ENCODE results near the gene PKMYT1.

Gene PKMYT1

DNA sequence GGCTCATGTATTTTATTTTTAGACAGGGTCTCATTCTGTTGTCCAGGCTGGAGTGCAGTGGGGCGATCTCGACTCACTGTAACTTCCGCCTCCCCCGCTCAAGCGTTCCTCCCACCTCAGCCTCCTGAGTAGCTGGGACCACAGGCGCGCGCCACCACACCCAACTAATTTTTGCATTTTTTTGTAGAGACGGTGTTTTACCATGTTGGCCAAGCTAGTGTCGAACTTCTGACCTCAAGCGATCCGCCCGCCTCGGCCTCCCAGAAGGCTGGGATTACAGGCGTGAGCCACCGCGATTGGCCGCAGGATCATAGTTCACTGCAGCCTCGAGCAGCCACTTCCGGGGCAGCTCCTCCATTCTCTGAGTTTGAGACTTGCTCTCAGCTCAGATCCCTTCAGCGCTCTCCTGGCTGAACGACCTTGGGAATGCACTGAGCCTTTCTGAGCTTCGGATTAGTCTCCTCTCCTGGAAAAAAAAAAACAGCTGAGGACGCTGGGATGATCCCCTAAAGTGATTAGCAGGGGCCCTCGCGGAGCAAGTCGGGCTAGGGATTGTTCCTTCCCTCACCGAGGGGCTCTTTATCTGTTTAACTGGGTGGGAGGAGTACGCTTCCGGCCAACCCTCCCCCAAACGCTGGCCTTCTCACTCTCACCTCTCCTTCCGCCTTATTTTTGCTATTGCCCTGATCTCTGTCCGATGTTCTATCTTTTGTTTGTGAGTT lies 1.1 kb upstream of the PKMYT1 start:
- peak overlapping the region; percentile 98 for H3K27ac ChIP-seq (ENCODE audit: low read depth, low read length)

DNA sequence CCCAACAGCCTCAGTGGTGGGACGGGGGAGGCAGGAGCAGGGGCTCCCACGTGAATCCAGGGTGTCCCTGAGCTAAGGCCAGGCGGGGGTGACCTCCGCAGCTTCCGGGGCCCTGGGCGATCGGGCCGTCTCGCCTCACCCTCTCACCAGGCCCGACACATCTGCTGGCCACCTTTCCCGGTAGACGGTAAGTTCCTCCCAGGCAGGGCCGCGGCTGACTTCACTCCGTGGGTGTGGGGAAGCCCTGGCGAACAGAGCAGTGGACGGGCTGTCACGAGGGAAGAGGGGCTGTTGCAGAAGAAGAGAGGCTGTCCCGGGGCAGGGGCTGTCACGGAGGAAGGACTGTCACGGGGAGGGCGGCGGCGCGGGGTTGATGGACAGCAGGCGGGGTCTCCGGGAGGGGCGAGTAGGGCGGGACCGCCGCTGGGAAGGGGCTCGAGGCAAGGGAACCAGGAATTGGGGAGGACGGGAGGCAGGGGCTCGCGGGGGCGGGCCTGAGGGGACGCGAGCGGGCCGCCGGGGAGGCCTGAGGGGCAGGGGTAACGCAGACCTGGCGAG lies 498 bp downstream of the PKMYT1 start:
- Histone ChIP-seq H3K9ac (ENCODE audit: low read depth, low read length) (peak overlapping the region; percentile 88; the same call in 1 of the 2 replicates), H3K27me3 (ENCODE audit: control insufficient read depth, insufficient read depth, low read length) (no peaks in the 10 kb centered on the region), H3K4me1 (ENCODE audit: control insufficient read depth, insufficient read depth, low read length) (peaks cover 27% of the 10 kb centered on the region), H3K27ac (ENCODE audit: low read depth, low read length) (peak overlapping the region; percentile 98), H3K4me3 (ENCODE audit: low read depth, low read length) (peak overlapping the region; percentile 86), H3K9me3 (ENCODE audit: control insufficient read depth, insufficient read depth, low read length) (no peaks in the 10 kb centered on the region), H3K36me3 (ENCODE audit: control insufficient read depth, insufficient read depth, low read length) (peaks cover 40% of the 10 kb centered on the region)

More for the DNA sequence above, 1.1 kb upstream of the PKMYT1 start:
- peaks cover 24% of the 10 kb centered on the region for H3K36me3 ChIP-seq (ENCODE audit: control insufficient read depth, insufficient read depth, low read length)
- peaks cover 27% of the 10 kb centered on the region for H3K4me1 ChIP-seq (ENCODE audit: control insufficient read depth, insufficient read depth, low read length)
- peak overlapping the region; percentile 86 for H3K4me3 ChIP-seq (ENCODE audit: low read depth, low read length)
- H3K27me3 ChIP-seq (ENCODE audit: control insufficient read depth, insufficient read depth, low read length), result no peaks in the 10 kb centered on the region
- H3K9ac ChIP-seq (ENCODE audit: low read depth, low read length), result peak overlapping the region; percentile 88; the same call in 1 of the 2 replicates
- no peaks in the 10 kb centered on the region for H3K9me3 ChIP-seq (ENCODE audit: control insufficient read depth, insufficient read depth, low read length)

DNA sequence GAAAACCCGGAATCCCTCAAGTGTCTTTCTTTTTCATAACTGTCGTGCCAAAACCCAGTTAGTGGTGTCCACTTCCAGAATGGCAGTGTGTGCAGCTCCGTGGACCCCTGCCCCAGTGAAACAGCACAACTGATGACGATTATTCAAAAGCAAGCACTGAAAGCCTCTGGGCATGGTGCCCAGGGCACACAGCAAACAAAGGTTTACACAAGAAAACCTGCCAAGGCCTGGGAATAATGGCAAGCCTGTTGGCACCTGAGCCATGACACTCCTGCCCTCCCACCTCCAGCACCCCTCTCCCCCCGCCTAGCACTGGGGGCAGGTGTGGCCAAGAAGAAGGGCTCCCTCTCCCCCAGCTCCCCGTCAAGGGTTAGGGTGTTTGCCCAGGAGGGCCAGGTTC lies 2.8 kb downstream of the PKMYT1 start:
- no peak overlapping the region for H3K9ac ChIP-seq (ENCODE audit: low read depth, low read length)
- H3K36me3 ChIP-seq (ENCODE audit: control insufficient read depth, insufficient read depth, low read length), result peaks cover 62% of the 10 kb centered on the region
- peaks cover 23% of the 10 kb centered on the region for H3K4me1 ChIP-seq (ENCODE audit: control insufficient read depth, insufficient read depth, low read length)
- H3K27ac ChIP-seq (ENCODE audit: low read depth, low read length), result no peak overlapping the region
- no peaks in the 10 kb centered on the region for H3K27me3 ChIP-seq (ENCODE audit: control insufficient read depth, insufficient read depth, low read length)
- H3K4me3 ChIP-seq (ENCODE audit: low read depth, low read length), result no peak overlapping the region
- H3K9me3 ChIP-seq (ENCODE audit: control insufficient read depth, insufficient read depth, low read length), result no peaks in the 10 kb centered on the region

DNA sequence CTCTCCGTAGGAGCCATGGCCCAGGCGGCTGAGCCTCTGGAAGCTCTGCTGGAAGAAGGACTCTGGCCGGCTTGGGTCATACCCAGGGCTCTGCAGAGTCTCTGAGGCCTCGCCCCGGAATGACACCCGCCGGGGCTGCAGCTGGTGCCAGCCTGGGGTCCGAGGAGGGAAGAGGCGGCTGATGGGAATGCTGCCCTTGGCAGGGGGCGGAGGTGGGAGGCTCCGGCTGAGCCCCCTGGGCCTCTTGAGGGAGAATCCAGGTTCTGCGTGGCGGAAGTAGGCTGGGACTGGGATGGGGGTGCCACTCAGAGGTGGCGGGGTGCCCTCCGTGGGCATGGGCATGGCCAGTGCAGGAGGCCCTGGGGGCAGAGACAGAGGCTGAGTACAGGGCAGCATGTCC lies 3.6 kb downstream of the PKMYT1 start:
- H3K27me3 ChIP-seq (ENCODE audit: control insufficient read depth, insufficient read depth, low read length), result no peaks in the 10 kb centered on the region
- no peak overlapping the region for H3K27ac ChIP-seq (ENCODE audit: low read depth, low read length)
- no peaks in the 10 kb centered on the region for H3K9me3 ChIP-seq (ENCODE audit: control insufficient read depth, insufficient read depth, low read length)
- peaks cover 15% of the 10 kb centered on the region for H3K4me1 ChIP-seq (ENCODE audit: control insufficient read depth, insufficient read depth, low read length)
- no peak overlapping the region for H3K9ac ChIP-seq (ENCODE audit: low read depth, low read length)
- H3K36me3 ChIP-seq (ENCODE audit: control insufficient read depth, insufficient read depth, low read length), result peaks cover 69% of the 10 kb centered on the region
- H3K4me3 ChIP-seq (ENCODE audit: low read depth, low read length), result no peak overlapping the region

DNA sequence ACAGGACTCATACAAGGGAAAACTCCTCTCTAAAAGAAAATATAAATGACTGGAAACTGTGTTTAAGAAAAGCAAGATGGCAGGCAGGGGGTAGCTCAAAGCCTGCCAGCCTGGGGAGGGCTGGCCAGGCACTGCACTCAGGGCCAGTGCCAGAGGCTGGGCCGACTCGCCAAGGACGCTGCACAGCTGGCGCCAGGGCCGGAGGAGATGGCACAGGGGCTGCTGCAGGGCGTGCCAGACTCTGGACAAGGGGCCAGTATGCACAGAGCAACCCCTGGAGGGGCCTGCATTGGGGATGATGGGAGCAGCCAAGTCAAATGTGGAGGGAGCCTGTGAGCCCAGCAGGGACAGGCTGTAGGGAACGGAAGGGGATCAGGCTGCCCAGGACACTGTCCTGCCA lies 4.0 kb downstream of the PKMYT1 start:
- Histone ChIP-seq H3K27ac (ENCODE audit: low read depth, low read length) (no peak overlapping the region), H3K9me3 (ENCODE audit: control insufficient read depth, insufficient read depth, low read length) (no peaks in the 10 kb centered on the region), H3K4me1 (ENCODE audit: control insufficient read depth, insufficient read depth, low read length) (peaks cover 10% of the 10 kb centered on the region), H3K36me3 (ENCODE audit: control insufficient read depth, insufficient read depth, low read length) (peaks cover 74% of the 10 kb centered on the region), H3K9ac (ENCODE audit: low read depth, low read length) (no peak overlapping the region), H3K27me3 (ENCODE audit: control insufficient read depth, insufficient read depth, low read length) (no peaks in the 10 kb centered on the region), H3K4me3 (ENCODE audit: low read depth, low read length) (no peak overlapping the region)

DNA sequence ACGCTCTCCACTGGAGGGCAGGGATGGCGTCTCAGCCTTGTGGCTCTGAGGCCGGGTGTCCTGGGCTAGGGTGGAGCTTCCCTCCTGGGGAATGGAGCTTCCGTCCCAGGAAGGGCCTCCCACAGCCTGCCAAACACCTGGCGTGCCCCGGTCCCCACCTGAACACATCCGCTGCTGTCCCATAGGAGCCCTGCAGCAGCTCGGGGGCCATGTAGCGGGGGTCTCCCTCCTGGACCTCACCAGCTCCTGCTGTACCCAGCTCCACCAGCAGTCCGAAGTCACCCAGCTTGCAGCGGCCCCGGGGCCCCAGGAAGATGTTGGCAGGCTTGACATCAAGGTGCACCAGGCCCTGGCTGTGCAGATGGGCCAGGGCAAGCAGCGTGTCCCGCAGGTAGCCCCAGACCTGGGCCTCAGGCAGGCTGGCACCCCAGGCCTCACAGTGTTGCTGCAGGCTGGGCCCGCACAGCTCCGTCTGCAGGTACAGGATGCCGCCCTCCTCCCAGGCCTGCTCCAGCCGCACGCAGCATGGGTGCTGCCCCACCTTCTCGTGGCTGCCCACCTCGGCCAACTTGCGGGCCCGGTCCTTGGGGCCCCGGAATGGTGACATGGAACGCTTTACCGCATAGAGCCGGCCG lies 5.0 kb downstream of the PKMYT1 start:
- H3K4me3 ChIP-seq (ENCODE audit: low read depth, low read length), result no peak overlapping the region
- peaks cover 10% of the 10 kb centered on the region for H3K4me1 ChIP-seq (ENCODE audit: control insufficient read depth, insufficient read depth, low read length)

DNA sequence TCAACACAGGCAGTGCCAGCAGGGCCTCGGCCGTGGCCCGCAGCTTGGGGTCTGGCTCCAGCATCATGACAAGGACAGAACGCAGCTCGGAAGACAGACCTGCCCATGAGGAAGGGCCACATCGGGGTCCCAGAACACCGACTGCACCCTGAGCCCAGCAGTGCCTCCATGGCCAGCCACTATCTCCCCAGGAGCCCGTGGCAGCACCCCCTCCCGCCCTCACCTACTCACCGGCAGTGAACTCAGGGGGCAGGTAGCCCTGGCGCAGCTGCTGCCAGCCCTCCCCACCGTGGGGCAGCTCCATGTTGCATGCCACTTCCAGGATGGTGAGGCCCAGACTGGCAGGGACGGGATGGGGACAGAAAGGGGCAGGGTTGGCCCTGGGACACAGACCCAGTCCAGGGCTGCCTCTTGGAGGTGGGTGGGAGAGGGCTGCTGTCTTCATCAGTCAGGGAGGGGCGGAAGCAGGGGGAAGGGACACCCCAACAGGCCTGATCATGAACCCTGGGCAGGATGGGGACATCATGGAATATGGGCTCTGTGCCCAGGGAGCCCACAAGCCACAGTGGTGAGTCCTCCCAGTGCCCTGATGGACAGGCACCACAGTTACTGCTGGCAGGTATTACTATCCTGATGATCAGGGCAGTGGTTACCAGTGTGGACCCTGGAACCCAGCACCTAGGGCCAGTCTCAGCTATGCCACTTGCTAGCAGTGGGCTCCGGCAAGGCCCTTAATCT lies 5.8 kb downstream of the PKMYT1 start:
- Histone ChIP-seq H3K4me3 (ENCODE audit: low read depth, low read length) (no peak overlapping the region), H3K9me3 (ENCODE audit: control insufficient read depth, insufficient read depth, low read length) (no peaks in the 10 kb centered on the region), H3K27ac (ENCODE audit: low read depth, low read length) (no peak overlapping the region), H3K27me3 (ENCODE audit: control insufficient read depth, insufficient read depth, low read length) (no peaks in the 10 kb centered on the region), H3K36me3 (ENCODE audit: control insufficient read depth, insufficient read depth, low read length) (peaks cover 75% of the 10 kb centered on the region), H3K9ac (ENCODE audit: low read depth, low read length) (no peak overlapping the region), H3K4me1 (ENCODE audit: control insufficient read depth, insufficient read depth, low read length) (peaks cover 10% of the 10 kb centered on the region)

More for the DNA sequence above, 5.0 kb downstream of the PKMYT1 start:
- Histone ChIP-seq H3K27ac (ENCODE audit: low read depth, low read length) (no peak overlapping the region), H3K27me3 (ENCODE audit: control insufficient read depth, insufficient read depth, low read length) (no peaks in the 10 kb centered on the region), H3K9me3 (ENCODE audit: control insufficient read depth, insufficient read depth, low read length) (no peaks in the 10 kb centered on the region), H3K9ac (ENCODE audit: low read depth, low read length) (no peak overlapping the region), H3K36me3 (ENCODE audit: control insufficient read depth, insufficient read depth, low read length) (peaks cover 75% of the 10 kb centered on the region)

DNA sequence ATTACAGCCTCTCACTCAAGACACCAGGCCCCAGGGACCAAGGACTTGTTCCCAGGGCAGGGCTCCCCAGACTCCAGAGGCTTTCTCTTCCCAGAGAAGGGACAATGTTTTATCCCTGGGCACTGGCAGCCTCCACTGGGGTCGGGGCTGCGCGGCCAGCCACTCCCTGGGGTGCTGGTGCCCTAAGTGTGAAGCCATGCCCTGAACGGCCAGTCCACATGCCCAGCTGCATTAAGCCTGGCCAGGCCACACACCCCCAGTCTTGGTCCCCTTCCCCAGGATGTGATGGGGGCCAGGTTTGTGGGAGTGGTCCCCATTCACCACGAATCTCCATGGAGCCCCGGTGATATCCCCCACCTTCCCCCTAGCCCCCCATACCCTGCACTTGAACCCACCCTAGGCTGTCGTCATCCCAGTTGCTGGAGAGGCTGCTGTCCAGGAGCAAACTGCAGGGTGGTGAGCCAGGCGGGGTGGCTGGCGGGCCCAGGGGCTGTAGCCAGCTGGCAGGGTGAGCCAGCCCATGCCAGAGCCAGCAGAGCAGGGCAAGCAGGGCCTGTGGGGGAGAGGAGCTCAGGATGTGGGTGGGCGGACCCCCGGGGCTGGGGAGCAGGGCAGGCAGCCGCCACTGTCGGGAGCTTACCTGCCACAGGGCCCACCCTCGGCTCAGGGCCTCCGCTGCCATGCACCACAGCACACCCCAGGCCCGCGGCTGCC lies 6.5 kb downstream of the PKMYT1 start:
- peaks cover 7% of the 10 kb centered on the region; the same call in 1 of the 2 replicates for H3K4me1 ChIP-seq (ENCODE audit: control insufficient read depth, insufficient read depth, low read length)
- H3K27me3 ChIP-seq (ENCODE audit: control insufficient read depth, insufficient read depth, low read length), result no peaks in the 10 kb centered on the region
- H3K36me3 ChIP-seq (ENCODE audit: control insufficient read depth, insufficient read depth, low read length), result peaks cover 71% of the 10 kb centered on the region
- H3K4me3 ChIP-seq (ENCODE audit: low read depth, low read length), result no peak overlapping the region
- no peak overlapping the region for H3K9ac ChIP-seq (ENCODE audit: low read depth, low read length)
- H3K9me3 ChIP-seq (ENCODE audit: control insufficient read depth, insufficient read depth, low read length), result no peaks in the 10 kb centered on the region
- no peak overlapping the region for H3K27ac ChIP-seq (ENCODE audit: low read depth, low read length)

DNA sequence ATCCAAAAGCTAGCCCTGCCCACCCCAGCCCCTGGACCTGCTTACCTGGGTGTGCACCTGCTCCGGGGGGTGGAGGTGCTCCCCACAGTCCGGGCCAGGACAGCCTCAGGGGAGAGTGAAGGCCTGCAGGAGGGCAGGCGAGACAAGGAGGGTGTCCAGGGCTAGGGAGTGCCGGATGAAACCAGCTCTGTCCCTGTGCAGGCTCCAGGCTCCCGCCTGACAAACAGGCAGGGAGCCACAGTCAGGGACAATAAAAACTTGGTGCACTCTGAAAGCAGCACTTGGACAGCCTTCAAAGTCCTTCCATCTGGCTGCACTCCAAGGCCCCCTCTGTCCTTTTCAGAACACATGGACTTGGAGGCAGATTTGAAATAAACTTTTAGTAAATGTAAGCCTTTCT lies 7.2 kb downstream of the PKMYT1 start:
- H3K27me3 ChIP-seq (ENCODE audit: control insufficient read depth, insufficient read depth, low read length), result peaks cover 6% of the 10 kb centered on the region
- no peak overlapping the region for H3K9ac ChIP-seq (ENCODE audit: low read depth, low read length)
- no peak overlapping the region for H3K27ac ChIP-seq (ENCODE audit: low read depth, low read length)
- H3K9me3 ChIP-seq (ENCODE audit: control insufficient read depth, insufficient read depth, low read length), result no peaks in the 10 kb centered on the region
- no peak overlapping the region for H3K4me3 ChIP-seq (ENCODE audit: low read depth, low read length)
- peaks cover 68% of the 10 kb centered on the region for H3K36me3 ChIP-seq (ENCODE audit: control insufficient read depth, insufficient read depth, low read length)
- peaks cover 7% of the 10 kb centered on the region; the same call in 1 of the 2 replicates for H3K4me1 ChIP-seq (ENCODE audit: control insufficient read depth, insufficient read depth, low read length)

DNA sequence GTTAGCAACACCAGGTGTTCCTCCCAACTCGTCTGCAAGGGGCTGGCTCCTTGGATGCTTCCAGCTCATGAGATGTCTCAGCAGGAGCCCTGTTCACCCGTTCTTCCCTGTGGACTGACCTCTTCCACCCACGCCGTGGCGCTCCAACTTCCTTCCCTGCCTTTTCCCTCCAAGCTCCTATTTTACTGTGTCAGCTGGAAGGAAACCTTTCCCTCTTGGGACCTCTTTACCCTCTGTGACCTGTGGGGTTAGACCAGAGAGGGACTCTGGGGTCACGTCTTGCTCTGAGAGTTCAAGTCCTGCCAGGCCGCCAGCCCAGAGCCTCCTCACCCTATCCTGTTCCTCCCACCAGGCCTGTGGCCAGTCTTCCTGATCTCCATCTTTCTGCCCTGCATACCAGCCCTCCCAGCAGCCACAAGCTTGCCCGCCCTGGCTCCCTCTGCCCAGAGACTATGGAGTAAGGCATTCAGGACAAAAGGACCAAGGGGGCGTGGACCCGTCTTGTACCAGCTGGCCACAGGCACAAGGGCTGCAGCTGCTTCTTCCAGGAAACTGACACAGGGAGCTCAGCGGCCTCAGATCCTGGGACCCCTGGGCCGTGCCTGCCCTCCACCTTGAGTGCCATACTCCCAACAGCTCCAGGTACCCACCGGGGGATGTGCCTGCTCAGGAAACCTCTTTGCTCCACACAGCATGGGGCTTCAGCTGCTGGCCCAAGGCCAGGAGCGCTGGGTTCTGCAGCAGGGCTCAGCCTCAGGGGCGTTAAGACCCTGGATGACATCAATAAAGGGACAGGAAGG lies 8.1 kb downstream of the PKMYT1 start:
- Histone ChIP-seq H3K27ac (ENCODE audit: low read depth, low read length) (no peak overlapping the region), H3K4me3 (ENCODE audit: low read depth, low read length) (no peak overlapping the region), H3K9me3 (ENCODE audit: control insufficient read depth, insufficient read depth, low read length) (no peaks in the 10 kb centered on the region), H3K36me3 (ENCODE audit: control insufficient read depth, insufficient read depth, low read length) (peaks cover 60% of the 10 kb centered on the region), H3K27me3 (ENCODE audit: control insufficient read depth, insufficient read depth, low read length) (peaks cover 15% of the 10 kb centered on the region), H3K4me1 (ENCODE audit: control insufficient read depth, insufficient read depth, low read length) (peaks cover 7% of the 10 kb centered on the region; the same call in 1 of the 2 replicates), H3K9ac (ENCODE audit: low read depth, low read length) (no peak overlapping the region)

Measured in HUES48 (cell line).